NCI-H226 (cell line): ENCODE measurements around the gene CMTM5.
"Not testable (repeated sequence)": the region's sequence is repeated elsewhere in the genome, so short reads cannot be mapped to it uniquely, and the experiment has no call there.

Source experiments
- DNase-seq: peaks from one replicate; pipeline ENCODE4 v3.0.0-alpha.2; 2015

The CMTM5 gene

DNA sequence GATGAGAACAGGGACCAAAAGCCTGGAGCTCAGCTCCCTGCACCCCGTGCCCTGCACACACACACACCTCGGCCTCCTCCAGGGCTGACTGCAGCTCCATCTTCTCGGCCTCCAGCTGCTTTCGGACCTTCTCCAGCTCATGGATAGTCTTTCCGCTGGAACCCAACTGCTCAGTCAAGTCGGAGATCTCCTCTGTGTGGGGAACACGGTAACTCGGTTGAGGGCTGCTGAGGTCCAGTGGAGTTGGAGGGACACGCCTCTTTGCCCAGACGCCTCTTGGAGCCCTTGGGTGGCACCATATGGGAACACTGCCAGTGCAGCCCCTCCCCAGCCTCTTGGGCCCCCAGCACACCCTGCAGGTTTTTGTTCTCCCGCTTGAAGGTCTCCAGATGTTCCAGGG, 40.0 kb downstream of the CMTM5 start:
- DNase-seq, result no peak

DNA sequence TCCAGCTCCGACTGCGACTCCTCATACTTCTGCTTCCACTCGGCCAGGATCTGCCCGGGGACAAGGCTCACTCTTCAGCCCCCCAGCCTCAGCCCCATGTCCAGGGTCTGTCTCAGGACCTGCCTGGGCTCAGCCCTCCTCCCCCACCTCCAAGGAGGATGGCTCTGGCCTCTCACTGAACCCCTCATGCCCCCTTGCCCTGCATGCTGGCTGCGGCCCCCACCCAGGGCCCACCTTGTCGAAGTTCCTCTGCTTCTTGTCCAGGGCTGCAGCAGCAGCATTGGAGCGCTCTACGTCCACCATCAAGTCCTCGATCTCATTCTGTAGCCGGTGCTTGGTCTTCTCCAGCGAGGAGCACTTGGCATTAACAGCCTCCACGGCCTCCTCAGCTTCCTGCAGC, 40.4 kb downstream of the CMTM5 start:
- not testable (repeated sequence) for DNase-seq

DNA sequence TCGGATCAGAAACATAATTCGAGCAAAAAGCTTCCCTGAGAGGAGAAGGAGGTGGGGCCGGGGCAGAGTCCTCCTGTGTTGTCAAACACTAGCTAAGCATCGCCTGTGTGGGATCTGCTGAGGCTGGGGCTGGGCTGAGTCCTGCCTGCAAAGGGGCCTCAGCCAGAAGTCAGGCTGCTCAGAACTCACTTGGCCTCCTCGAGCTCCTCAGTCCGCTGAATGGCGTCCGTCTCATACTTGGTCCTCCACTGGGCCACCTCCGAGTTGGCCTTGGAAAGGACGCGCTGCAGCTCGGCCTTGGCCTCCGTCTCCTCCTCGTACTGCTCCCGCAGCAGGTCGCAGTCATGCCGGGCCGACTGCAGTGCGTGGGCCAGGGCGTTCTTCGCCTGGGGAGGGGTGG, 41.2 kb downstream of the CMTM5 start:
- DNase-seq, result no peak

DNA sequence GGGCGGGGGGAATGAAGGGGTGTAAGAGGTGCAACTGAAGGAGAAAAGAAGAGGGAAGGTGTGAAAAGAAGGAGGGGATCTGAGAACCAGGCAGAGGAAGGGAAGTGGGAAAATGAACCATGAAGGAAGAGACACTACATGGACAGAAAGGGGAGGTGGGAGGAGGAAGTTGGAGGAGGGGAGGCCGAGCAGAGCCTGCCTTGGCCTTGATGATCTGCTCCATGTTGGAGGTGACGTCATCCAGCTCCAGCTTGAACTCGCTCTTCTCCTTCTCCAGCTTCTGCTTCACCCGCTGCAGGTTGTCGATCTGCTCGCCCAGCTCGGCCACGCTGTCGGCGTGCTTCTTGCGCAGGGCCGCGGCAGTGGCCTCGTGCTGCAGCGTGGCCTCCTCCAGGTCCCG, 42.8 kb downstream of the CMTM5 start:
- not testable (repeated sequence) for DNase-seq

GRCh38 chr14:23421594-23421993, 44.7 kb downstream of the CMTM5 start:
- DNase-seq, result no peak

GRCh38 chr14:23423657-23424056, 46.8 kb downstream of the CMTM5 start:
- DNase-seq, result no peak

DNA sequence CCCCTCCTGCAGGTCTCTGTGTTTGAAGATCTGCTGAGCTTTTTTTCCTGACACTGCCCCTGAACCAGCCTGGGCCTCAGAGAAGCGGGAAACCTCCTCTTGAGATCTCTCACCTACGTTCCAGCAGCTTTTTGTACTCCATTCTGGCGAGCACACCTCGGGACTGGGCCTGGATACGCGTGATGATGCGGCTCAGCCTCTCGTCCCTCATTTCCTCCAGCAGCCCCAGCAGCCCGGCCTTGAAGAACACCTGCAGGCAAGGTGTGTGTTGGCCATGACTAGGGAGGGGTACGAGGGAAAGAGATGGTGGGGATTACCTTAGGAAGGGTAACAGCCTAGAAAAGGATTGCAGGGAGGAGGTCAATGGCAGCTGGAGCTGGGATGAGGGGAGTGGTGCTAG, 48.3 kb downstream of the CMTM5 start:
- DNase-seq, result no peak

GRCh38 chr14:23425798-23426197, 49.0 kb downstream of the CMTM5 start:
- DNase-seq, result not testable (repeated sequence)

DNA sequence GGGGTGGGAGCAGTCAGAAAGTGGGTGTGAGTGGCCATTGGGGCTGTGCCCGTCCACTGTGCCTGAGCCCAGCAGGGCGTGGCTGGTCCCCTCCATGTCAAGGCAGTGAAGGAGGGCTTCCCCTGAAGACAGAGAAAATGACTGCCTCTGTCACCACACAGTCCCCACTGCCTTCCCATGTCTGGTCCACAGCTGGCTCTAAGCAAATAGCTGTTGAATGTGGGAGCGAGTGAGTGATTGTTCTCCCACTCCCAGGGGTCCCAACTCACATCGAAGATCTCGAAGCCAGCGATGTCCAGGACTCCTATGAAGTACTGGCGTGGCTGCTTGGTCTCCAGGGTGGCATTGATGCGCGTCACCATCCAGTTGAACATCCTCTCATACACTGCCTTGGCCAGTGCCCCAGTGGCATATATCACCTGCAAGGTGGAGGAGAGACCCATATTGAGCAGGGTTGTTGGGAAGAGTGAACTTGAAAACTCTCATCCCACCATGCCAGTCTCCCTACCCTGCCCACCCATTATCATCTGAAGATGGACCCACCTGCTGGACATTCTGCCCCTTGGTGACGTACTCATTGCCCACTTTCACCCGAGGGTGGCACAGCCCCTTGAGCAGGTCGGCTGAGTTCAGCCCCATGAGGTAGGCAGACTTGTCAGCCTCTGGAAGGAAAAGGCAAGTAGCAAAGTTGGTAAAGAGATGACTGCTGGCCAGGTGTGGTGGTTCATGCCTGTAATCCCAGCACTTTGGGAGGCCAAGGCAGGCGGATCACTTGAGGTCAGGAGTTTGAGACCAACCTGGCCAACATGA, 52.0 kb downstream of the CMTM5 start:
- DNase-seq, result no peak
